MCF 10A (cell line): ENCODE measurements around the gene HYAL3. TPM values are rescaled to one million over a fixed set of nuclear protein-coding genes. Genes with fewer than 3 reads are reported as not detected.

Experiments used
- BruUV-seq: library from RNA; stranded (reverse); fragments of 400-500 nt; replicated peaks from 2 replicates; lab custom pipeline; 2021; lab: Mats Ljungman, UMichigan
- CTCF ChIA-PET: fragments of 300-600 bp; sonication (Branson Sonifier 250); formaldehyde crosslinking; extraction: SDS; loops from one replicate; lab custom pipeline; 2021; ENCODE audit warnings: antibody characterized with exemption, inconsistent platforms; lab: Yijun Ruan, JAX
- POLR2A ChIA-PET: fragments of 300-600, 350-650 bp; sonication (Branson Sonifier 250); formaldehyde crosslinking; extraction: SDS; loops from one replicate; lab custom pipeline; 2020; ENCODE audit warnings: antibody characterized with exemption, inconsistent platforms; lab: Yijun Ruan, JAX
- DNase-seq: peaks from one replicate; pipeline ENCODE4 v3.0.0-alpha.2; 2018; ENCODE audit not compliant: unreplicated experiment
- H3K27ac Mint-ChIP-seq: one replicate; pipeline ENCODE4 v1.8.0; 2022; ENCODE audit warnings: mild to moderate bottlenecking, low read depth, mixed read lengths; ENCODE audit not compliant: unreplicated experiment
- H3K27me3 Mint-ChIP-seq: one replicate; pipeline ENCODE4 v1.8.0; 2022; ENCODE audit warnings: mixed read lengths; ENCODE audit not compliant: insufficient read depth, unreplicated experiment
- H3K36me3 Mint-ChIP-seq: one replicate; pipeline ENCODE4 v1.8.0; 2022; ENCODE audit warnings: mild to moderate bottlenecking, moderate library complexity, mixed read lengths; ENCODE audit not compliant: insufficient read depth, unreplicated experiment
- H3K4me1 Mint-ChIP-seq: one replicate; pipeline ENCODE4 v1.8.0; 2022; ENCODE audit warnings: mixed read lengths; ENCODE audit not compliant: insufficient read depth, unreplicated experiment
- H3K4me3 Mint-ChIP-seq: one replicate; pipeline ENCODE4 v1.8.0; 2022; ENCODE audit warnings: mild to moderate bottlenecking, moderate library complexity, mixed read lengths; ENCODE audit not compliant: unreplicated experiment
- H3K9me3 Mint-ChIP-seq: one replicate; pipeline ENCODE4 v1.8.0; 2022; ENCODE audit warnings: mixed read lengths; ENCODE audit not compliant: unreplicated experiment
- intact Hi-C: fragments of 100-400 bp; cut with micrococcal nuclease; formaldehyde crosslinking; loops from 2 replicates; pipeline ENCODE4 v1.14.1; 2022
- total RNA-seq: library from RNA; stranded (reverse); gene quantifications from 2 replicates; pipeline ENCODE4 v1.2.3, GENCODE V29; 2022
- TF ChIP-seq, protein P1 (sequence below): fragments of 200-600 bp; IDR thresholded peaks from one replicate; pipeline ENCODE4 v1.8.0; 2022; ENCODE audit warnings: antibody characterized with exemption, mild to moderate bottlenecking; ENCODE audit not compliant: unreplicated experiment

HYAL3 gene
- total RNA-seq, 1 experiment from 2014 or later: 2.3 TPM

DNA sequence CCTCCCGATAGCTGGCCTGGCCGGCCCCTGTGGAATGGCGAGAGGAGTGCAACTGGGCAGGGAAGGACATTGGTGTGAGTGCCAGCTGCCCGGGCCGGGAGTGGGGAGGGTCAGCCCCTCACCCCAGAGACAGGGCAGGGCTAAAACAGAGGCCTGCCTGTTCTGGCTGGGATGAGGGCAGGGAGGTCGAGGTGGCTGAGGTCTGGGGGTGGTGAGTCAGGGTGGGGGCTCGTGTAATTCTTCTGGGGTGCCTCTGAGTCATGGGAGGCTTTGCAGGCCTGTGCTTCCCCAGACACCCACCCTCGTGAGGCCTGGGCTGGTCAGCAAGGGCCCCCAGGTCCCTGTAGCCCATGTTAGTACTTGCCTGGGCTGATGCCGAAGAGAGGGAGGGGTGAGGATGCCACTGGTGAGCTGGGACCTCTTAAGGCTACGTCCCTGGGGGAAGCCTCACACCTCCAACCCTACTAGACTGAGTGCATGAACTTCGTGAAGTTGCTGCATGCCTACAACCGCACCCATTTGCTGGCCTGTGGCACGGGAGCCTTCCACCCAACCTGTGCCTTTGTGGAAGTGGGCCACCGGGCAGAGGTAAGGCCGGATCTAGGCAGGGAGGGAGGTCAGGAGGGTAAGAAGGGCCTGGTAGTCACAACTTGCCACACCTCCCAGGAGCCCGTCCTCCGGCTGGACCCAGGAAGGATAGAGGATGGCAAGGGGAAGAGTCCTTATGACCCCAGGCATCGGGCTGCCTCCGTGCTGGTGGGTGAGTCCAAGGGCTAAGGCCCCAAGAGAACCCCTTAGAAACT lies 28.6 kb downstream of the HYAL3 start:
- POLR2A ChIA-PET: interaction anchor here (0.5 to 3.9 kb wide), 10 partner anchors 11 to 346 kb away, joined by 3 to 16 read pairs (median 3); partner anchors contain the start of gene GNAI2
- TF ChIP-seq, protein P1, sequence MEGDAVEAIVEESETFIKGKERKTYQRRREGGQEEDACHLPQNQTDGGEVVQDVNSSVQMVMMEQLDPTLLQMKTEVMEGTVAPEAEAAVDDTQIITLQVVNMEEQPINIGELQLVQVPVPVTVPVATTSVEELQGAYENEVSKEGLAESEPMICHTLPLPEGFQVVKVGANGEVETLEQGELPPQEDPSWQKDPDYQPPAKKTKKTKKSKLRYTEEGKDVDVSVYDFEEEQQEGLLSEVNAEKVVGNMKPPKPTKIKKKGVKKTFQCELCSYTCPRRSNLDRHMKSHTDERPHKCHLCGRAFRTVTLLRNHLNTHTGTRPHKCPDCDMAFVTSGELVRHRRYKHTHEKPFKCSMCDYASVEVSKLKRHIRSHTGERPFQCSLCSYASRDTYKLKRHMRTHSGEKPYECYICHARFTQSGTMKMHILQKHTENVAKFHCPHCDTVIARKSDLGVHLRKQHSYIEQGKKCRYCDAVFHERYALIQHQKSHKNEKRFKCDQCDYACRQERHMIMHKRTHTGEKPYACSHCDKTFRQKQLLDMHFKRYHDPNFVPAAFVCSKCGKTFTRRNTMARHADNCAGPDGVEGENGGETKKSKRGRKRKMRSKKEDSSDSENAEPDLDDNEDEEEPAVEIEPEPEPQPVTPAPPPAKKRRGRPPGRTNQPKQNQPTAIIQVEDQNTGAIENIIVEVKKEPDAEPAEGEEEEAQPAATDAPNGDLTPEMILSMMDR: no peak
- peak overlapping the region; percentile 25 for H3K4me3 Mint-ChIP-seq
- peaks cover 48% of the 10 kb centered on the region for H3K4me1 Mint-ChIP-seq
- H3K9me3 Mint-ChIP-seq: no peaks in the 10 kb centered on the region
- intact Hi-C loops: loop anchor here (5.0 kb wide), 1 partner anchor 148 kb away; no protein-coding TSS in a partner anchor
- no TSS peak for BruUV-seq
- H3K27me3 Mint-ChIP-seq: no peaks in the 10 kb centered on the region
- peaks cover 6% of the 10 kb centered on the region for H3K36me3 Mint-ChIP-seq
- no peak for DNase-seq
- CTCF ChIA-PET: interaction anchor here (0.6 to 5.0 kb wide), 12 partner anchors 10 to 148 kb away, joined by 3 to 50 read pairs (median 6); no protein-coding TSS in a partner anchor
- H3K27ac Mint-ChIP-seq: peak overlapping the region; percentile 35

GRCh38 chr3:50269977-50270413 lies 29.2 kb downstream of the HYAL3 start:
- TF ChIP-seq, protein P1: no peak
- CTCF ChIA-PET: interaction anchor here (0.6 to 5.0 kb wide), 12 partner anchors 10 to 149 kb away, joined by 3 to 50 read pairs (median 6); no protein-coding TSS in a partner anchor
- Mint-ChIP-seq H3K27ac (peak overlapping the region; percentile 35), H3K36me3 (peaks cover 5% of the 10 kb centered on the region), H3K27me3 (no peaks in the 10 kb centered on the region), H3K4me1 (peaks cover 48% of the 10 kb centered on the region), H3K9me3 (no peaks in the 10 kb centered on the region), H3K4me3 (peak overlapping the region; percentile 25)
- peak; percentile 62 for DNase-seq
- POLR2A ChIA-PET: interaction anchor here (0.5 to 3.9 kb wide), 10 partner anchors 10 to 1697 kb away, joined by 3 to 16 read pairs (median 4); partner anchors contain the start of gene TUSC2
- intact Hi-C loops: loop anchor here (5.0 kb wide), 1 partner anchor 148 kb away; no protein-coding TSS in a partner anchor
- BruUV-seq: no TSS peak

DNA sequence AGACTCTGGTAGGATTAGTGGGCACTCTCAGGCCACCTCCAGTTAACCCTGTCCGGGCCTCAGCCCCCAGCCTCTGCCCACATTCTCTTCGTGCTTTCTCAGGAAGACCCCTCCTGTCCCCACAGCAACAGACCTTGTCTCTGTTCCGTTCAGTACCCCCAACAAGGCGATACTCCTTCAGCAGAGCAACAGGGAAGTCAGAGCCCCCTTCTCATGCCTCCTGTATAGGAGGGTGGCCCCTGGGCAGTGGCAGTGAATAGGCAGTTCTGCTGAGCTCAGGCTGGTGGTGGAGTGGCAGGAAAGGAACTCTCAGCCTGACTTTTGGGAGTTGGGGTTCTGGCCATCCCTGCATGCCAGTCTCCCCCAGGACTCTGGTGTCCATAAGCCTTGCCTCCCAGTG lies 29.7 kb downstream of the HYAL3 start:
- H3K36me3 Mint-ChIP-seq: peaks cover 5% of the 10 kb centered on the region
- ChIA-PET POLR2A (interaction anchor here (0.6 to 3.9 kb wide), 9 partner anchors 9 to 1697 kb away, joined by 3 to 16 read pairs (median 4); partner anchors contain the start of gene TUSC2), CTCF (interaction anchor here (0.6 to 5.0 kb wide), 12 partner anchors 9 to 157 kb away, joined by 3 to 50 read pairs (median 5); no protein-coding TSS in a partner anchor)
- H3K27me3 Mint-ChIP-seq: no peaks in the 10 kb centered on the region
- no peak overlapping the region for H3K27ac Mint-ChIP-seq
- H3K4me1 Mint-ChIP-seq: peaks cover 44% of the 10 kb centered on the region
- TF ChIP-seq, protein P1: no peak
- intact Hi-C loops: no loop called here
- no peak for DNase-seq
- H3K9me3 Mint-ChIP-seq: no peaks in the 10 kb centered on the region
- no TSS peak for BruUV-seq
- peak overlapping the region; percentile 34 for H3K4me3 Mint-ChIP-seq
